GM23338 (cell line): Measurements from ENCODE around the gene ROR1. TPM values are rescaled to one million over a fixed set of nuclear protein-coding genes. Genes with fewer than 3 reads are reported as not detected.

Experiments
- ATAC-seq: fragments of 200-7000 bp; cut with Tn5 transposase; 3 replicates; pipeline ENCODE4 v1.9.1; 2020
- DNase-seq: peaks from one replicate; pipeline ENCODE4 v3.0.0-alpha.2; 2015; ENCODE audit warnings: low spot score
- H2AFZ ChIP-seq: fragments of 200-600 bp; sonication (generic); 2 replicates; pipeline ENCODE4 v1.8.0; 2016; ENCODE audit warnings: antibody characterized with exemption, mild to moderate bottlenecking, moderate library complexity
- H3F3A ChIP-seq: fragments of 200-600 bp; sonication (generic); replicated peaks from 2 replicates; pipeline ENCODE4 v1.8.0; 2017; ENCODE audit warnings: antibody characterized with exemption, mixed run types, low read depth
- H3K27ac ChIP-seq: fragments of 200-600 bp; sonication (generic); 2 replicates; pipeline ENCODE4 v1.6.1; 2016; ENCODE audit warnings: low read depth
- H3K27me3 ChIP-seq: fragments of 200-600 bp; sonication (generic); 2 replicates; pipeline ENCODE4 v1.8.0; 2016; ENCODE audit warnings: mild to moderate bottlenecking, mixed run types, moderate library complexity; ENCODE audit not compliant: insufficient read depth
- H3K36me3 ChIP-seq: fragments of 200-600 bp; sonication (generic); 2 replicates; pipeline ENCODE4 v1.8.0; 2016; ENCODE audit warnings: mild to moderate bottlenecking; ENCODE audit not compliant: insufficient read depth
- H3K4me1 ChIP-seq: fragments of 200-600 bp; sonication (generic); 2 replicates; pipeline ENCODE4 v1.8.0; 2016; ENCODE audit warnings: mild to moderate bottlenecking, moderate library complexity; ENCODE audit not compliant: insufficient read depth
- H3K4me2 ChIP-seq: fragments of 200-600 bp; sonication (generic); 2 replicates; pipeline ENCODE4 v1.7.1; 2017; ENCODE audit warnings: mixed run types
- H3K4me3 ChIP-seq: fragments of 200-600 bp; sonication (generic); 2 replicates; pipeline ENCODE4 v1.6.1; 2016; ENCODE audit warnings: mixed run types
- H3K79me2 ChIP-seq: fragments of 200-600 bp; sonication (generic); replicated peaks from 2 replicates; pipeline ENCODE4 v1.8.0; 2017; ENCODE audit warnings: mild to moderate bottlenecking; ENCODE audit not compliant: insufficient read depth
- H3K9me2 ChIP-seq: fragments of 200-600 bp; sonication (generic); 2 replicates; pipeline ENCODE4 v1.8.0; 2017; ENCODE audit not compliant: insufficient read depth
- H4K20me1 ChIP-seq: fragments of 200-600 bp; sonication (generic); replicated peaks from 2 replicates; pipeline ENCODE4 v1.8.0; 2017; ENCODE audit warnings: mild to moderate bottlenecking; ENCODE audit not compliant: insufficient read depth
- H3K27ac Mint-ChIP-seq: 2 replicates; pipeline ENCODE4 v1.8.0; 2020; ENCODE audit warnings: inconsistent platforms, mild to moderate bottlenecking, moderate library complexity, mixed read lengths
- H3K27me3 Mint-ChIP-seq: 3 replicates; pipeline ENCODE4 v1.8.0; 2022; ENCODE audit warnings: low read depth, mild to moderate bottlenecking, moderate library complexity, mixed read lengths, inconsistent platforms; ENCODE audit not compliant: insufficient read depth, poor library complexity
- H3K36me3 Mint-ChIP-seq: 3 replicates; pipeline ENCODE4 v1.8.0; 2021; ENCODE audit warnings: low read depth, mild to moderate bottlenecking, inconsistent platforms, moderate library complexity, mixed read lengths
- H3K4me1 Mint-ChIP-seq: 3 replicates; pipeline ENCODE4 v1.8.0; 2020; ENCODE audit warnings: mild to moderate bottlenecking, inconsistent platforms, mixed read lengths
- H3K4me3 Mint-ChIP-seq: 3 replicates; pipeline ENCODE4 v1.8.0; 2021; ENCODE audit warnings: moderate library complexity, mild to moderate bottlenecking, inconsistent platforms, mixed read lengths
- H3K9me3 Mint-ChIP-seq: 3 replicates; pipeline ENCODE4 v1.8.0; 2020; ENCODE audit warnings: moderate library complexity, mild to moderate bottlenecking, inconsistent platforms, mixed read lengths
- CREB1 ChIP-seq: fragments of 250-450 bp; sonication (Bioruptor Pico); IDR thresholded peaks from 2 replicates; pipeline ENCODE4 v1.5.0; 2020; ENCODE audit warnings: low read depth, mild to moderate bottlenecking, moderate library complexity
- EZH2 ChIP-seq: fragments of 200-600 bp; sonication (generic); IDR thresholded peaks from one replicate; pipeline ENCODE4 v1.8.0; 2017; ENCODE audit warnings: antibody characterized with exemption, mild to moderate bottlenecking, low read depth; ENCODE audit not compliant: unreplicated experiment
- EZH2phosphoT487 ChIP-seq: fragments of 200-600 bp; sonication (generic); IDR thresholded peaks from one replicate; pipeline ENCODE4 v1.8.1; 2018; ENCODE audit warnings: antibody characterized with exemption; ENCODE audit not compliant: unreplicated experiment
- JUNB ChIP-seq: IDR thresholded peaks from one replicate; pipeline ENCODE4 v1.6.1; 2016; ENCODE audit warnings: antibody characterized with exemption; ENCODE audit not compliant: unreplicated experiment
- POLR2AphosphoS5 ChIP-seq: IDR thresholded peaks from 2 replicates; pipeline ENCODE4 v1.6.1; 2016; ENCODE audit warnings: antibody characterized with exemption, low read depth
- ZNF114 ChIP-seq: fragments of 250-450 bp; sonication (Bioruptor Pico); IDR thresholded peaks from 2 replicates; pipeline ENCODE4 v1.5.0; 2020; ENCODE audit warnings: mild to moderate bottlenecking, moderate library complexity
- ZNF331 ChIP-seq: fragments of 250-450 bp; sonication (Bioruptor Pico); IDR thresholded peaks from 2 replicates; pipeline ENCODE4 v1.5.0; 2020; ENCODE audit warnings: low read depth, mild to moderate bottlenecking, moderate library complexity
- polyA plus RNA-seq: library from polyadenylated mRNA; unstranded; fragments of >200 nt; fragmentation: Nextera tagmentation; extraction: Ambion mirVana; gene quantifications from 2 replicates; pipeline ENCODE4 v1.2.1, GENCODE V29; 2016
- total RNA-seq: library from RNA; depleted of rRNA; stranded (reverse); fragments of >200 nt; shearing (Covaris generic); gene quantifications from 2 replicates; pipeline ENCODE4 v1.2.3, GENCODE V29; 2014
- TF ChIP-seq, protein P1 (sequence below): IDR thresholded peaks from one replicate; pipeline ENCODE4 v1.6.1; 2018; ENCODE audit warnings: antibody characterized with exemption; ENCODE audit not compliant: unreplicated experiment
- TF ChIP-seq, protein P2 (sequence below), 2 experiments: fragments of 200-600 bp in 1 of 2; sonication (generic) in 1 of 2; conservative IDR thresholded peaks; 2 replicates each; pipeline versions ENCODE4 v1.5.1 to v1.6.1; 2016 to 2017; ENCODE audit warnings: antibody characterized with exemption in 2 of 2, low read depth in 2 of 2, mild to moderate bottlenecking in 2 of 2, moderate library complexity in 1 of 2
- TF ChIP-seq, protein P3 (sequence below): fragments of 250-450 bp; sonication (Bioruptor Pico); IDR thresholded peaks from 2 replicates; pipeline ENCODE4 v1.5.0; 2020; ENCODE audit warnings: mild to moderate bottlenecking, moderate library complexity

Gene ROR1
- total and polyA plus RNA-seq, 2 experiments from 2014 or later = 59.7 to 96.0 TPM

DNA sequence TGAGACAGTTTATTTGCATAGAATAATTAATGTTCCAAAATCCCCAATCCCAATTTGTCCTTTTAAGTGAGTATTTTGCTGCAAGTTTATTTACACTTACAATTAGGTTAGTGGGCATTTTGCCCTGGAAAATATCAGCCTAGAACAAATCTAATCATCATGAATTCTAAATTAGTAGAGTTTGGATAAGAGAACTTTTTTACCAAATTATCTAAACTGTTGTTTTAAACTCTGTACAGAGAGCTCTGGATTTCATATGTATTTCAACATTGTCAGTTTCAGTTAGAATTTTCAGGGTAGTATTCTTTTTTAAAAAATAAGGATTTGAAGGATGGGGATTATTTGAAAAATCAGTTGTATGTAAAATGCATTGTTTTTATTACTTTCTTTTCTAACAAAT is 401.8 kb downstream of the ROR1 start (continued):
- TF ChIP-seq, protein P1, sequence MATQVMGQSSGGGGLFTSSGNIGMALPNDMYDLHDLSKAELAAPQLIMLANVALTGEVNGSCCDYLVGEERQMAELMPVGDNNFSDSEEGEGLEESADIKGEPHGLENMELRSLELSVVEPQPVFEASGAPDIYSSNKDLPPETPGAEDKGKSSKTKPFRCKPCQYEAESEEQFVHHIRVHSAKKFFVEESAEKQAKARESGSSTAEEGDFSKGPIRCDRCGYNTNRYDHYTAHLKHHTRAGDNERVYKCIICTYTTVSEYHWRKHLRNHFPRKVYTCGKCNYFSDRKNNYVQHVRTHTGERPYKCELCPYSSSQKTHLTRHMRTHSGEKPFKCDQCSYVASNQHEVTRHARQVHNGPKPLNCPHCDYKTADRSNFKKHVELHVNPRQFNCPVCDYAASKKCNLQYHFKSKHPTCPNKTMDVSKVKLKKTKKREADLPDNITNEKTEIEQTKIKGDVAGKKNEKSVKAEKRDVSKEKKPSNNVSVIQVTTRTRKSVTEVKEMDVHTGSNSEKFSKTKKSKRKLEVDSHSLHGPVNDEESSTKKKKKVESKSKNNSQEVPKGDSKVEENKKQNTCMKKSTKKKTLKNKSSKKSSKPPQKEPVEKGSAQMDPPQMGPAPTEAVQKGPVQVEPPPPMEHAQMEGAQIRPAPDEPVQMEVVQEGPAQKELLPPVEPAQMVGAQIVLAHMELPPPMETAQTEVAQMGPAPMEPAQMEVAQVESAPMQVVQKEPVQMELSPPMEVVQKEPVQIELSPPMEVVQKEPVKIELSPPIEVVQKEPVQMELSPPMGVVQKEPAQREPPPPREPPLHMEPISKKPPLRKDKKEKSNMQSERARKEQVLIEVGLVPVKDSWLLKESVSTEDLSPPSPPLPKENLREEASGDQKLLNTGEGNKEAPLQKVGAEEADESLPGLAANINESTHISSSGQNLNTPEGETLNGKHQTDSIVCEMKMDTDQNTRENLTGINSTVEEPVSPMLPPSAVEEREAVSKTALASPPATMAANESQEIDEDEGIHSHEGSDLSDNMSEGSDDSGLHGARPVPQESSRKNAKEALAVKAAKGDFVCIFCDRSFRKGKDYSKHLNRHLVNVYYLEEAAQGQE = no peak
- TF ChIP-seq CREB1 (CRISPR knock-in tag) (no peak), ZNF114 (CRISPR knock-in tag) (no peak), JUNB (no peak)

DNA sequence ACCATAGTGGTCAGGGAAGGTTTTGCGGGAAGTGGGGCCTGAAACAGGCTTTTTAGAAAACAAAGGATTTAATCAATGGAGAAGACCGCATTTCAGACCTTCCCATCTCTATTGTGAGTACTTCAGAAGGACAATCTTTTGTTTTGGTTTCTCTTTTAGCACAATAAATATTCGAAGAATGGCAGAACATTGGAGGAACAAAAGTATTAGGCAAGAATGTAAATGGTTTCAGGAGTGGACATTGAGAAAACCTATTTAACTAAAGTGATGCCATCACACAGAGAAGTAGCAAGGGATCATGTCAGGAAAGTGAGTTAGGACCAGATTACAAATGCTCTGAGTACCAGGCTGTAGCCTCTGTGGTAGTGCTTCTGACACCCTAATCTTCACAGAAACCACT is 402.8 kb downstream of the ROR1 start:
- ATAC-seq (no peak; the same call in 1 of the 3 replicates), DNase-seq (no peak)
- Histone ChIP-seq H3K4me2 (no peak overlapping the region), H3F3A (no peaks in the 10 kb centered on the region), H3K27ac (no peak overlapping the region), H3K4me1 (peaks cover 18% of the 10 kb centered on the region), H2AFZ (no peak overlapping the region), H4K20me1 (no peaks in the 10 kb centered on the region), H3K36me3 (no peaks in the 10 kb centered on the region), H3K27me3 (no peaks in the 10 kb centered on the region), H3K79me2 (no peaks in the 10 kb centered on the region), H3K4me3 (no peak overlapping the region), H3K9me2 (no peaks in the 10 kb centered on the region)
- Mint-ChIP-seq H3K9me3 (no peaks in the 10 kb centered on the region), H3K27me3 (peaks cover 5% of the 10 kb centered on the region), H3K27ac (no peak overlapping the region), H3K4me3 (no peak overlapping the region), H3K4me1 (peaks cover 22% of the 10 kb centered on the region), H3K36me3 (peaks cover 40% of the 10 kb centered on the region)
- TF ChIP-seq, protein P2, sequence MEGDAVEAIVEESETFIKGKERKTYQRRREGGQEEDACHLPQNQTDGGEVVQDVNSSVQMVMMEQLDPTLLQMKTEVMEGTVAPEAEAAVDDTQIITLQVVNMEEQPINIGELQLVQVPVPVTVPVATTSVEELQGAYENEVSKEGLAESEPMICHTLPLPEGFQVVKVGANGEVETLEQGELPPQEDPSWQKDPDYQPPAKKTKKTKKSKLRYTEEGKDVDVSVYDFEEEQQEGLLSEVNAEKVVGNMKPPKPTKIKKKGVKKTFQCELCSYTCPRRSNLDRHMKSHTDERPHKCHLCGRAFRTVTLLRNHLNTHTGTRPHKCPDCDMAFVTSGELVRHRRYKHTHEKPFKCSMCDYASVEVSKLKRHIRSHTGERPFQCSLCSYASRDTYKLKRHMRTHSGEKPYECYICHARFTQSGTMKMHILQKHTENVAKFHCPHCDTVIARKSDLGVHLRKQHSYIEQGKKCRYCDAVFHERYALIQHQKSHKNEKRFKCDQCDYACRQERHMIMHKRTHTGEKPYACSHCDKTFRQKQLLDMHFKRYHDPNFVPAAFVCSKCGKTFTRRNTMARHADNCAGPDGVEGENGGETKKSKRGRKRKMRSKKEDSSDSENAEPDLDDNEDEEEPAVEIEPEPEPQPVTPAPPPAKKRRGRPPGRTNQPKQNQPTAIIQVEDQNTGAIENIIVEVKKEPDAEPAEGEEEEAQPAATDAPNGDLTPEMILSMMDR (conservative IDR thresholded peaks at IDR 0.05; ENCODE audit: low read depth in 2 of 2) = no peak
- no peak for TF ChIP-seq CREB1 (CRISPR knock-in tag)
- no peak for TF ChIP-seq POLR2AphosphoS5
- TF ChIP-seq, protein P3, sequence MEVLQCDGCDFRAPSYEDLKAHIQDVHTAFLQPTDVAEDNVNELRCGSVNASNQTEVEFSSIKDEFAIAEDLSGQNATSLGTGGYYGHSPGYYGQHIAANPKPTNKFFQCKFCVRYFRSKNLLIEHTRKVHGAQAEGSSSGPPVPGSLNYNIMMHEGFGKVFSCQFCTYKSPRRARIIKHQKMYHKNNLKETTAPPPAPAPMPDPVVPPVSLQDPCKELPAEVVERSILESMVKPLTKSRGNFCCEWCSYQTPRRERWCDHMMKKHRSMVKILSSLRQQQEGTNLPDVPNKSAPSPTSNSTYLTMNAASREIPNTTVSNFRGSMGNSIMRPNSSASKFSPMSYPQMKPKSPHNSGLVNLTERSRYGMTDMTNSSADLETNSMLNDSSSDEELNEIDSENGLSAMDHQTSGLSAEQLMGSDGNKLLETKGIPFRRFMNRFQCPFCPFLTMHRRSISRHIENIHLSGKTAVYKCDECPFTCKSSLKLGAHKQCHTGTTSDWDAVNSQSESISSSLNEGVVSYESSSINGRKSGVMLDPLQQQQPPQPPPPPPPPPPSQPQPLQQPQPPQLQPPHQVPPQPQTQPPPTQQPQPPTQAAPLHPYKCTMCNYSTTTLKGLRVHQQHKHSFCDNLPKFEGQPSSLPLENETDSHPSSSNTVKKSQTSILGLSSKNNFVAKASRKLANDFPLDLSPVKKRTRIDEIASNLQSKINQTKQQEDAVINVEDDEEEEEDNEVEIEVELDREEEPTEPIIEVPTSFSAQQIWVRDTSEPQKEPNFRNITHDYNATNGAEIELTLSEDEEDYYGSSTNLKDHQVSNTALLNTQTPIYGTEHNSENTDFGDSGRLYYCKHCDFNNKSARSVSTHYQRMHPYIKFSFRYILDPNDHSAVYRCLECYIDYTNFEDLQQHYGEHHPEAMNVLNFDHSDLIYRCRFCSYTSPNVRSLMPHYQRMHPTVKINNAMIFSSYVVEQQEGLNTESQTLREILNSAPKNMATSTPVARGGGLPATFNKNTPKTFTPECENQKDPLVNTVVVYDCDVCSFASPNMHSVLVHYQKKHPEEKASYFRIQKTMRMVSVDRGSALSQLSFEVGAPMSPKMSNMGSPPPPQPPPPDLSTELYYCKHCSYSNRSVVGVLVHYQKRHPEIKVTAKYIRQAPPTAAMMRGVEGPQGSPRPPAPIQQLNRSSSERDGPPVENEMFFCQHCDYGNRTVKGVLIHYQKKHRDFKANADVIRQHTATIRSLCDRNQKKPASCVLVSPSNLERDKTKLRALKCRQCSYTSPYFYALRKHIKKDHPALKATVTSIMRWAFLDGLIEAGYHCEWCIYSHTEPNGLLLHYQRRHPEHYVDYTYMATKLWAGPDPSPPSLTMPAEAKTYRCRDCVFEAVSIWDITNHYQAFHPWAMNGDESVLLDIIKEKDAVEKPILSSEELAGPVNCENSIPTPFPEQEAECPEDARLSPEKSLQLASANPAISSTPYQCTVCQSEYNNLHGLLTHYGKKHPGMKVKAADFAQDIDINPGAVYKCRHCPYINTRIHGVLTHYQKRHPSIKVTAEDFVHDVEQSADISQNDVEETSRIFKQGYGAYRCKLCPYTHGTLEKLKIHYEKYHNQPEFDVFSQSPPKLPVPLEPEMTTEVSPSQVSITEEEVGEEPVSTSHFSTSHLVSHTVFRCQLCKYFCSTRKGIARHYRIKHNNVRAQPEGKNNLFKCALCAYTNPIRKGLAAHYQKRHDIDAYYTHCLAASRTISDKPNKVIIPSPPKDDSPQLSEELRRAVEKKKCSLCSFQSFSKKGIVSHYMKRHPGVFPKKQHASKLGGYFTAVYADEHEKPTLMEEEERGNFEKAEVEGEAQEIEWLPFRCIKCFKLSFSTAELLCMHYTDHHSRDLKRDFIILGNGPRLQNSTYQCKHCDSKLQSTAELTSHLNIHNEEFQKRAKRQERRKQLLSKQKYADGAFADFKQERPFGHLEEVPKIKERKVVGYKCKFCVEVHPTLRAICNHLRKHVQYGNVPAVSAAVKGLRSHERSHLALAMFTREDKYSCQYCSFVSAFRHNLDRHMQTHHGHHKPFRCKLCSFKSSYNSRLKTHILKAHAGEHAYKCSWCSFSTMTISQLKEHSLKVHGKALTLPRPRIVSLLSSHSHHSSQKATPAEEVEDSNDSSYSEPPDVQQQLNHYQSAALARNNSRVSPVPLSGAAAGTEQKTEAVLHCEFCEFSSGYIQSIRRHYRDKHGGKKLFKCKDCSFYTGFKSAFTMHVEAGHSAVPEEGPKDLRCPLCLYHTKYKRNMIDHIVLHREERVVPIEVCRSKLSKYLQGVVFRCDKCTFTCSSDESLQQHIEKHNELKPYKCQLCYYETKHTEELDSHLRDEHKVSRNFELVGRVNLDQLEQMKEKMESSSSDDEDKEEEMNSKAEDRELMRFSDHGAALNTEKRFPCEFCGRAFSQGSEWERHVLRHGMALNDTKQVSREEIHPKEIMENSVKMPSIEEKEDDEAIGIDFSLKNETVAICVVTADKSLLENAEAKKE = no peak
- TF ChIP-seq EZH2phosphoT487 = no peak
- no peak for TF ChIP-seq EZH2
- no peak for TF ChIP-seq ZNF331 (CRISPR knock-in tag)
- TF ChIP-seq ZNF114 (CRISPR knock-in tag) = no peak
- TF ChIP-seq, protein P1 = no peak
